Activated CD8-positive, alpha-beta memory T cell treated with anti-CD3 and anti-CD28 coated beads for 48 hours (primary cell): ENCODE measurements around the gene FANCF.
"Not testable (repeated sequence)": the region's sequence is repeated elsewhere in the genome, so short reads cannot be mapped to it uniquely, and the experiment has no call there.

Experiments used
- DNase-seq, 3 experiments: peaks; one replicate each; pipeline ENCODE4 v3.0.0-alpha.2; 2020; ENCODE audit warnings: low read depth in 2 of 3, low spot score in 2 of 3

The FANCF gene, protein sequence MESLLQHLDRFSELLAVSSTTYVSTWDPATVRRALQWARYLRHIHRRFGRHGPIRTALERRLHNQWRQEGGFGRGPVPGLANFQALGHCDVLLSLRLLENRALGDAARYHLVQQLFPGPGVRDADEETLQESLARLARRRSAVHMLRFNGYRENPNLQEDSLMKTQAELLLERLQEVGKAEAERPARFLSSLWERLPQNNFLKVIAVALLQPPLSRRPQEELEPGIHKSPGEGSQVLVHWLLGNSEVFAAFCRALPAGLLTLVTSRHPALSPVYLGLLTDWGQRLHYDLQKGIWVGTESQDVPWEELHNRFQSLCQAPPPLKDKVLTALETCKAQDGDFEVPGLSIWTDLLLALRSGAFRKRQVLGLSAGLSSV

DNA sequence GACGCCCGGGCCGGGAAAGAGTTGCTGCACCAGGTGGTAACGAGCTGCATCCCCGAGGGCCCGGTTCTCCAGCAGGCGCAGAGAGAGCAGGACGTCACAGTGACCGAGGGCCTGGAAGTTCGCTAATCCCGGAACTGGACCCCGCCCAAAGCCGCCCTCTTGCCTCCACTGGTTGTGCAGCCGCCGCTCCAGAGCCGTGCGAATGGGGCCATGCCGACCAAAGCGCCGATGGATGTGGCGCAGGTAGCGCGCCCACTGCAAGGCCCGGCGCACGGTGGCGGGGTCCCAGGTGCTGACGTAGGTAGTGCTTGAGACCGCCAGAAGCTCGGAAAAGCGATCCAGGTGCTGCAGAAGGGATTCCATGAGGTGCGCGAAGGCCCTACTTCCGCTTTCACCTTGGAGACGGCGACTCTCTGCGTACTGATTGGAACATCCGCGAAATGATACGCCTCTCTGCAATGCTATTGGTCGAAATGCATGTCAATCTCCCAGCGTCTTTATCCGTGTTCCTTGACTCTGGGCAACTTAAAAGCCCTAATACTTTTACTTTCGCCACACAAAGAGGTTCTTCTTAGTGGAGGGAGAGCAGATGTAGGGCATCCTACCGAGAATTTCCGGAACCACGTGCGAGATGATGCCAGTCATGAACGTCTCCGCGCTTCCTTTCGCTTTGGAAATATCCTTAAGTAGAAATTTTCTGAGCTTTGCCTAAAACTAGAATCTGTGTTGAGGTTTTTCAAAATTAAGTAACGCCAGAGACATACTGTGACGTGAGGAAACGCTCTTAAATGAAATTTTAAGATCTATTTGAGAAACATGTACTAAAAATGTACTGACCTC, at the start of gene FANCF:
Gene FANCF (minus strand): TSS at position 376 of the 840 bp plus-strand sequence. CDS start 13 bp downstream, at position 363.
- DNase-seq: peak; percentile 68 to 80 (median 73)

DNA sequence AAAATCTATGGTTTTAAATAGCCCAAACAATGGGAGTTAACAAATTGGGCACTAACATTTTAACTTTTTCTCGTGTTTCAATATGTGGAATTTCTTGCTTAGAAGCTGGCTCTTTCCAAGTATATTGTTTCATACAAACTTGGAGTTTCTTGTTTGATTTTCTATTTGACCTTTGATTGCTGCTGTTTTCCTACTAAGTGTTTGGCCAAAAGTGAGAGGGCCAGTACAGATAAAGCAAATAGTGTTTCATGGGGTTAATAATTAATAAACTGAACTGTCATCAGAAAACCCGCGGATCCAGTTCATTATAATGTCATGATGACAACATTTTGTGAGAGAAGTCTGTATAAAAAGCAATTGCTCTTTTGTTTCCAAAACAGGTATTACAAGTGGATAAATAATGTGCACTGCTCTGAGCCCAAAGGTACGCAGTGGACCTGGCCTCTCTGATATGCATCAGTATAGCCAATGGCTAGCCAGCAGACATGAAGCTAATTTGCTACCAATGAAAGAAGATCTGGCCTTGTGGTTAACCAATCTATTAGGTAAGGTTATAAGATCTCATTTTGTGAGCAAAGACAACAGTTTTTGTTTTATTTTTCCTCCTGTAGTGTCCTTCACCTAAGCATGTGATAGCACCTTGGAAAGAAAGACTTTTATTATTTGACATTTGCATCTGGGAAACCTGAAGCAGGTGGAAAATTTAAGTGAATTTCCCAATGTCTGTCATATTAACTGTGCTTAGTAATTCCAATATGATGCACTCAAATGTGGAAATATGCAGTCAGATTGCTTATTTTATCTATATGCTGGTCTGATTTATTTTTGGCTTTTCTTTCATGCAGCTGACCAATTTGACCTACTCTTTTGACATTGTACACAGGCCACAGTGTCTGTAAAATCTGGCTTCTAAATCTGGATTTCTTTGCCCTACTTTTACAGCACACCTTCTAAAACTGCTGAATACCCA, 49.1 kb upstream of the FANCF start:
- no peak for DNase-seq

DNA sequence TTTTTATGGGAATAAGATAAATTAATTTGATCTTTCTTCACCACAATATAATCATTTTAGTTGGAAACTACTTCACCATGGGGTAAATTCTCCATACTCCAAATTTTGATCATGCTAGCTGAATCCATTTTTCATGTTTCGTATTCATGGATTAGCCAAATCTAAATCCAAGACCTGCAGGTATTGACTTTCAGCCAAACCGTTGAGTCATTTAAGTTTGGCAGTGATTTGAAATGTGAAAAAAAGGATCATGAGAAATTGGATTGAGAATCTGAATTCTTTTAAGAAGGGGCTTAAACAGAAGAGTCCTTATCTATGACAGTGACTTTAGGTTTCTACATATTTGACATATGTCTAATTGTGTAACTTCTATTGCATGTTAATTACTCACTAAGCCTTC, 46.1 kb upstream of the FANCF start:
- DNase-seq: no peak

DNA sequence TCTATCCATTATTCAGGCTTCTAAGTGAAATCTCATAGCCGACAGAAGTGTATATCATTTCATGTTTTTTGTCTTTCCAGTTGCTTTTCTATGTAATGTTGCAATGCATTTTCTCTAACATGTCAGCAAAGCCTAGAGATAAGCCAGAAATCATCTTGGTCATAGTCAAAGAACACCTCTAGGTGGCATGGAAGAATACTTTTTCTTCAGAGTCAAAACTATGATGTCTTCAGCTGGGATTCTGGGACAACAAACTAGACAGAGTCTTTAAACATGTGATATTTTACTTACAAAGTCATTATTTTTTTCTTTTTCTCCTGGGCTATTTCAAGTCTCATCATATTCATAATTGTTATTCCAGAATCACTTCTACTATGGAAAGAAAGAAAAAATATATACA, 45.2 kb upstream of the FANCF start:
- DNase-seq: no peak

DNA sequence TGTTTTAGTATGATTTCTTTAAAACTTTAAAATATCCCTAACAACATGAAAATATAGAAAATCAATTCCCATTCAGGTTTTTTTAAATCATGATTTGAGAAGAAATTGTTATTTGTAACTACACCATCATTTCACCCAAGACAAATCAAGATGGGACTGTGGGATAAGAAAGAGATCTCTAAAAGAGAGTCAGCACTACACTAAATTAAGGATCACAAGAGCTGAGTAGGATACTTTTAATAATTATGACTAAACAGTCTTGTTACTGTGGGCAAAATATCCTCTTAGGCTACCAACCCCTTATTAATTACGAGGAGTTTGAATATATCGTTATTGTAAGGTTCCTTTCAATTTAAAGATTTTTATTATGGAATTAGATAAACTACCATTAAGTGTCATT, 43.7 kb upstream of the FANCF start:
- no peak for DNase-seq

DNA sequence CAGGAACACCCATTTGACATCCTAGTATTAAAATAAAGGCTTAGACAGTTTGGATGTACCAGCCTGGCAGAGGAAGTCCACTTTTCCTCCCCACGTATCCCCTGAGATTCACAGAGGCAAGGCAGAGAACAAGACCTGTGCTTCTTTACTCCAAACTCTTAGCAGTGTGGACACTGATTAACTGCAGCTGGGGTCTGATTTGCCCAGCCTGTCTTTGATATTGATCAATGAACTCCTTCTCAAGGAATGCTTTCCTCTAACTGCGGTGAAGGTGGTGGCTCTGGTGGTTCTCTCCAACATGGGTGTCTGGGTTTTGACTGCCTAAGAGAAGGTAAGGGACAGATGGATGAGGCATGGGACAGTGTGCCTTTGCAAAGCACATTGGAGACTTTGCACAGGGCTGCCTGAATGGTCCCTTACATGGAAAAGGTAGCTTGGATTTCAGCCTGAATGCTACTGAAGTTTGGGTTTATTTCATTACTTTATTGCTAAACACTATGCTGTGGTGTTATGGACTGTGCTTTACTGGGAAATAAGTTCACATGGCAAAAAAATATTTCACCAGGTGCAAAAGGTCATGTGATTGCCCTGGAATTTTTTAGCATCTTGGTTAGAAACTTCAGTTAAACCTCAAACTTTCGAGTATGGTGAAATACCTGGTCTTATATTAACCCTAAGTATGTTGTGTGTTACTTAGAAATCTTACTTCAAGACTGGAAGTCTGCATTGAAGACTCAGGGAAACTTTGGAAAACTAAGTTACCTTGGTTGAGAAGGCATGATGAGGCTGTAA, 42.6 kb upstream of the FANCF start:
- no peak for DNase-seq

DNA sequence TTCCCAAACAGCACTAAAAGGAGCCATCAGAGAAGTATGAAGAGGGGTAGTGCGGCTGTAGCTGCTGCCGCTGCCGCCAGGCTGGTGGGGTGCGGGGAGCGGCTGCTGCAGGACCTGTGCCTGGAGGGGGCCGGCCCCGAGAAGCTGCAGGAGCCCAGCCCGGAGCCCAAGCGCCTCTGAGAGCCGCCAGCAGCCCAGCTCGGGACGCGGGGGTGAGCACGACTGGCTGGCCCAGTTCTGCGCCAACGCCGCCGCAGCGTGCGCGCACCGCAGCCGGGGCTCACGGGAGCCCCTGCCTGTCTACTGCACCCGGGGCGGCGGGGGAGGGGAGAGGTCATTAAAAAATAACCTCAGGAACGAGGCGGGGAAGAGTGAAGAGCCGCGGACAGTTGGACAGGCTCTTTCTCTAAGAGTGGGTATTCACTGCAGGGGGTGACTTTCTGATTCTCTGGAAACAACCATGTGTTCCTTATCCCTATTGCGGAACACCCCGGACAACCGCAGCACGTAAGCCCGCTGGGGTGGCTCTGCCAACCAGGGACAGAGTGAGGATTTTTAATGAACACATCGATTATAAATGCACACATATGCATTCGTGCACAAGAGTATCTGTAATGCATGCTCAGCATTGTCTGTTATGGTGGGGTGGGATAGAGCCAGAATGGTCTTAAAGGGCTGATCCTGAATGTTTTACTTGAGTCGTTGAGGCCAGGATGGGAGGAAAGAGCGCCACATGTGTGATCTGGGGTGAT, 41.2 kb upstream of the FANCF start:
- no peak for DNase-seq

DNA sequence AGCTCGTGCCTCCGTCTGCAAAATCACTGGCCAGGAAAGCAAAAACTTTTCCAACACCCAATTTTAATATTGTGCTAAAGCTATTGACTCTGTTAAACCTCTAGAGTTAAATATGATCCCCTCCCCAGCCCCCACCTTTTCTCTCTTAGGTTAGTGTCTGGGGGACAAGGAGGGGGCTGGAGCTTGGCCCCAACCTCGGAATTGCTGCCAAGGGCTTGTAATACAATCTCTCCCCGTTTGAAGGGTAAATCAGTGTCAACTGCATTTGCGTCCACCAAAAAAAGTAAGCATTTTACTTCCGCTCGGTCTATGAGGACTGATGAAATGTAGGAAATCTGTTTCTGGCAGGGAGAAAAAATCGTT, 40.7 kb upstream of the FANCF start, which contains the start of gene GAS2:
Gene GAS2 (plus strand): TSS at position 287 of the 363 bp plus-strand sequence. CDS start 8,259 bp downstream, outside the sequence.
- no peak for DNase-seq

DNA sequence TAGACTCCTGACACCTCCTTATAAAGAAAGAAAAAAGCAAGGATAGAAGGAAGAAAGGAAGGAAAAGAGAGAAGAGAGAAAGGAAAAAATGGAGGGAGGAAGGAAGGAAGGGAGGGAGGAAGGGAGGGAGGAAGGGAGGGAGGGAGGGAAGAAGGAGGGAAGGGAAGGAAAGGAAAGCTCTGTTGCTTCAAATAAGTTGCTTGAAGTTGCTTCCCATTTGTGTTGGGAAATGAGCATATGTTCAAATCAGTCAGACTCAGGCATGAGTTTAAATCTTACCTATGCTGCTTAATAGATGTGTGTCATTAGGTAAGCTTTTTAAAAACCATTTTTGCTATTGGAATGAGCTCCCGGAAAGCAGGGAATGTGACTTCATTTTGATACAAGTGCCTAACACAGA, 34.2 kb upstream of the FANCF start:
- DNase-seq: no peak

DNA sequence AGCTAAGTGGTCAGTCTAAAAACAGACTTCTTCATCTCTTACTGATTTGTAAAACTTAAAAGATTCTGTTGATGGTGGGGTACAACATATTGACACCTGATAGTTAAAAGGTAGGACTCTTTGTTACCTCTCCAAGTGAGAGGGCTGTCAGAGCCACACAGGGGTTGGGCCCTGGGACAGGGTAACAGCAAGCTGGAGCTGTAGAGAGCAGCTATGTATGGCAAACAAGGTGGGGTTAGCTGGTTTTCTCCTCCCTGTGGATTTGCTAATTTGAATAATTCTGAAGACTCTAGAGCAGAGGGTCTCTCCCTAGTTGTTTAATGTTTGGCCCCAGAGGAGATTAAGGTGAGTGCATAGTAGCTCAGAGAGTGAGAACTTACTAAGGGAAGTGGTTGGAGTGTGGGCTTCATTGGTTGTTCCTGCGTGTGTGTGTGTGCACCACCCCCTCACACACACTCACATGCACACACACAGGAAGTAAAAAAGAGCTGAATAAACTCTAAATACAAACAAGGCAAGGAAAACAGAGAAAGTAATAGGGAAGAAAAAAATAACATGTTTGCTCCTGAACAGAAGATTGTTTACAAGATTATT, 31.6 kb upstream of the FANCF start:
- DNase-seq: no peak

DNA sequence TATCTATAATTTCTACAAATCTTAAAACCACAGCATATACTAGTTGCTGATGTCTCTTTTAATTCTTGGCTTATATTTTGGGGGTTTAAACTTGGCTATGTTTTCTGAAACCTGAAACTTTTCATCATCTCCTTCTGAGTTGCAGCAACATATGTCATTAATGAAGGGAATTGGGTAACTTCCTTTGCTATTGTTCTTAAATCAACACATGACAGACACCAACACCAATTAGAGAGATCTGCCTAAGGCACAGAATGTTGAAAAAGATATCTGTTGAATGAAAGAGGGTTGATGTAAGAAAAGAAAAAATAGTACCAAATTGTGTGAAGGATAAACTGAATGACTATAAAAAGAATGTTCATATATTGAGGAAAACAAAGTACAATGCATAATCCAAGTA, 30.5 kb upstream of the FANCF start:
- no peak for DNase-seq

DNA sequence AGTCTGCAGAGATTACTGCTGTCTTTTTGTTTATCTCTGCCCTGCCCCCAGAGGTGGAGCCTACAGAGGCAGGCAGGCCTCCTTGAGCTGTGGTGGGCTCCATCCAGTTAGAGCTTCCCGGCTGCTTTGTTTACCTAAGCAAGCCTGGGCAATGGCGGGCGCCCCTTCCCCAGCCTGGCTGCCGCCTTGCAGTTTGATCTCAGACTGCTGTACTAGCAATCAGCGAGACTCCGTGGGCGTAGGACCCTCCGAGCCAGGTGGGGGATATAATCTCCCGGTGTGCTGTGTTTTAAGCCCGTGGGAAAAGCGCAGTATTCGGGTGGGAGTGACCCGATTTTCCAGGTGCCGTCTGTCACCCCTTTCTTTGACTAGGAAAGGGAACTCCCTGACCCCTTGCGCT, 26.7 kb upstream of the FANCF start:
- DNase-seq: not testable (repeated sequence)

DNA sequence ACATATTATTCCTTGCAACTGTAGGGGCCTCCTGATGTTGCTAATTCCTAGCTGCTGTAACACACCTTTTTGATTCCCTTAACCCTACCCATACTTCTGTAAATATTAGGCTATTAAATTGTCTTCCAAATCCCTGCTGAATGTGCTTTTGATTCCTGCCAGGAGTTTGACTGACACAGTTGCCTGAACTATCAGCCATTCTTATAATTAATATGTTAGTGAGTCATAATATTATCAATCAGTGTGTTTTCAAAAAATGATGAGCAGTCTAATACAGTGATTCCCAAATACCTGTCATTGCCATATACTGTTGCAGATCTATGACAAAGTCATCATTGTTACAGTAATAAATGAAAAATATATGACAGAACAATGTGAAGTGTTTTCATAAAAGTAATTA, 15.9 kb upstream of the FANCF start:
- no peak for DNase-seq

DNA sequence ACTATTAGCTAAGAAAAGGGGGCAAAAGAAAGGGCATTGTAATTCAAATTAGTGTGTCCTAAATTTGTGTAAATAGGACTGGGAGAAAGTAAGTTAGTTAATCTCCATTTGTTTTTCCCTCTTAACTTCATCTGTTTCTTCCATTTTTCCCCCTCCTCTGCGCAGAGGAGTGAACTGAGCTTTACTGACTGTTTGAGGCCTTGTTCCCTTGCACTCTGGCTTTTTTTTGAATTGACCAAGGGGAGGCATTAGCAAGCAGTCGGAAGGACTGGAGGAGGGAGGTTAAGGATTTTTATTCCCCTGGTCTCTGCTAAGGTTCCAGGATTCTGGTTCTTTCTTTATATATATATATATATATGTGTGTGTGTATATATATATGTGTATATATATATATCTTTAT, 15.2 kb upstream of the FANCF start:
- no peak for DNase-seq

DNA sequence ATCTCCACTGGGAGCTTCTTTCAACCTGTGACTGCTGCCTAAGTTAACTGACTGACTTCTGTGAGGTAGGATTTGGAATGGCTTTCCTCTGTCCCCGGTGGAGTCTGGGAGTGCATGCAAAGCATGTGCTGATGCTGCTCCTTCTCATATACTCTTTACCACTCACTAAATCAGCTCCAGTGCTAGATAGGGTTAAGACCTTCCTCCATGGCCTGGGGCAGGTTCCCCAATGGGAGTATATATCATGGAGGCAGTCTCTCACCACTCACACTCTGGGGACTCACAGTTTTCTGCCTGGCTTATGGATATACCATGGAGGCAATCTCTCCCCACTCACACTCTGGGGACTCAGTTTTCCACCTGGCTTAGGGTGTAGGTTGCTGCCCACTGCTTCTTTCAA, 10.1 kb upstream of the FANCF start:
- no peak for DNase-seq

DNA sequence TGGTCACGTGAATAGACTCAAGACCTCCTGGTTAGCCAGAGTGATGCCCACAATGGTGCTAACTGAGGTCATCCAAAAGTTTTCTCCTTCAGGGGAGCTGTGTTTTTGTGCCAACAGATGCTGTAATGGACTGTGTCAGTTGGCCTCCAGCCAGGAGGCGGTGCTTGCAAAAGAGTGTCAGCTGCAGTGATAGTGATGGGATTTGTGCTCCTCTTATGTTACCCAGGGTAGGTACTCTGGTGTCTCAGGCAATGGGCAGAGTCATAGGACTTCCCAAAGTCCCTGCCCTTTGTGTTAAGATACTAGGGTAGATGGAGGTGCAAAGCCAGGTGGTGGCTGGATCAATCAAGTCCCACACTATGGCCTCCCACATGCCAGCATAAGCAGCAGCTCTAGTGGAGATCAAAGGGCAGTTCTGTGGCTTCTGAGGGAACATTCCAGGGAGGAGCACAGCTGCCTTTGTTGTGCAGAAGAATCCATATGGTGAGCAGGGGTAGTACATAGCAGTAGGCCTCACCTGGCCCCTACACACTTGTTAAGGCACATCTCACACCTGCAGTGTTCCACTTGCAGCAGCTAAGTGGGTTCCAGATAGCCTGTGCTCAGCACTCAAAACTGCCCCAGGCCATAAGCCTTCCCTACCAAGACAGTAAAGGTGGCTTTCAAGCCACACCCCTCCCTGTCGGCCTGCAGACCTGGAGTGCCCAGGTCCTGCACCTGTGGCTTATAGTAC, 9.4 kb upstream of the FANCF start:
- DNase-seq: no peak

DNA sequence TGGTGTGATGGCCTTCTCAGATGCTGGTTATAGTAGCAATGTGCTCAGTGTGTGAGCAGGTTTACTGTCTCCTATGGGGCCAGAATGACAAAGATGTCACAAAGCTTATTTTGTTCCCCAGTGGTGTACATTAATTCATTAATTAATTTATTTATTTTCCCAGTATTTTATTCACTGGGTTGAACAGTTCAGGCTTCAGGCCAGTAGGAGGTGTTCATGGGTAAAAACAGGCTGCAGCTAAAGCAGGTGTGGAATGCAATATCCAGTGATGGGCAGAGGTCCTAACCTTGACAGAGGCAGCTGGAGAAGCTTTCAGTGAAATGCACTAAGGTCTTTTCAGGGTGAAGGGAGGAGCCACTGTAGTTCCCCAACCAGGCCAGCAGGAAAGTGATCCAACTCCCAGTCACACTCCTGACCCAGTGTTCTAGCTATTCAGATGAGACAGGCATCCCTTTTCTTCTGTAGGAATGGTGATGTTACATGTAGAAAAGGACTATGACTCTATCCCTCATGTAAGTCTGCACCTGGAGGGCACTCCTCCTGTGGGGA, 7.8 kb upstream of the FANCF start:
- no peak for DNase-seq

DNA sequence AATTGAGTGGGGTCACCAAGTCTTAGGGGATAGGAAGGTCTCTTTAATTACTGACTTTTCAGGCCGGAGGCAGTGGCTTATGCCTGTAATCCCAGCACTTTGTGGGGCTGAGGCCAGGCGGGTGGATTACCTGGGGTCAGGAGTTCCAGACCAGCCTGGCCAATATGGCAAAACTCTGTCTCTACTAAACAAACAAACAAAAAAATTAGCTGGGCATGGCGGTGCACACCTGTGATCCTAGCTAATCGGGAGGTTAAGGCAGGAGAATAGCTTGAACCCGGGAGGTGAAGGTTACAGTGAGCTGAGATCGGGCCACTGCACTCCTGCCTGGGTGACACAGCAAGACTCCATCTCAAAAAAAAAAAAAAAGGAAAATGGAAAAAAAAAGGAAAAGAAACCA, 1.8 kb upstream of the FANCF start:
- no peak for DNase-seq
